Measurements from ENCODE around the gene POLE. TPM values are rescaled to one million over a fixed set of nuclear protein-coding genes. Genes with fewer than 3 reads are reported as not detected.
"Not testable (repeated sequence)": the region's sequence is repeated elsewhere in the genome, so short reads cannot be mapped to it uniquely, and the experiment has no call there.

Gene POLE
- total RNA-seq, 3 donors from 2014 or later: 36.5 to 51.5 (median 43.5) TPM

- Histone ChIP-seq H3K27me3 (no peaks in the 10 kb centered on the region), H3K36me3 (no peaks in the 10 kb centered on the region), H3K27ac (no peak overlapping the region), H3K4me1 (no peaks in the 10 kb centered on the region), H3K9me3 (no peaks in the 10 kb centered on the region), H3K4me3 (no peak overlapping the region)
- intact Hi-C loops (cut with DNase I; ENCODE audit: low total_unique reads): no loop called here
- no peak for DNase-seq (ENCODE audit: low spot score in 2 of 2)
- TF ChIP-seq, protein P1, sequence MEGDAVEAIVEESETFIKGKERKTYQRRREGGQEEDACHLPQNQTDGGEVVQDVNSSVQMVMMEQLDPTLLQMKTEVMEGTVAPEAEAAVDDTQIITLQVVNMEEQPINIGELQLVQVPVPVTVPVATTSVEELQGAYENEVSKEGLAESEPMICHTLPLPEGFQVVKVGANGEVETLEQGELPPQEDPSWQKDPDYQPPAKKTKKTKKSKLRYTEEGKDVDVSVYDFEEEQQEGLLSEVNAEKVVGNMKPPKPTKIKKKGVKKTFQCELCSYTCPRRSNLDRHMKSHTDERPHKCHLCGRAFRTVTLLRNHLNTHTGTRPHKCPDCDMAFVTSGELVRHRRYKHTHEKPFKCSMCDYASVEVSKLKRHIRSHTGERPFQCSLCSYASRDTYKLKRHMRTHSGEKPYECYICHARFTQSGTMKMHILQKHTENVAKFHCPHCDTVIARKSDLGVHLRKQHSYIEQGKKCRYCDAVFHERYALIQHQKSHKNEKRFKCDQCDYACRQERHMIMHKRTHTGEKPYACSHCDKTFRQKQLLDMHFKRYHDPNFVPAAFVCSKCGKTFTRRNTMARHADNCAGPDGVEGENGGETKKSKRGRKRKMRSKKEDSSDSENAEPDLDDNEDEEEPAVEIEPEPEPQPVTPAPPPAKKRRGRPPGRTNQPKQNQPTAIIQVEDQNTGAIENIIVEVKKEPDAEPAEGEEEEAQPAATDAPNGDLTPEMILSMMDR (IDR thresholded peaks at IDR 0.05): no peak
- TF ChIP-seq POLR2A (IDR thresholded peaks at IDR 0.05) (no peak), POLR2AphosphoS5 (IDR thresholded peaks at IDR 0.05) (no peak)
Measured at GRCh38 chr12:132703641-132704040, 16.5 kb upstream of the POLE start.

DNA sequence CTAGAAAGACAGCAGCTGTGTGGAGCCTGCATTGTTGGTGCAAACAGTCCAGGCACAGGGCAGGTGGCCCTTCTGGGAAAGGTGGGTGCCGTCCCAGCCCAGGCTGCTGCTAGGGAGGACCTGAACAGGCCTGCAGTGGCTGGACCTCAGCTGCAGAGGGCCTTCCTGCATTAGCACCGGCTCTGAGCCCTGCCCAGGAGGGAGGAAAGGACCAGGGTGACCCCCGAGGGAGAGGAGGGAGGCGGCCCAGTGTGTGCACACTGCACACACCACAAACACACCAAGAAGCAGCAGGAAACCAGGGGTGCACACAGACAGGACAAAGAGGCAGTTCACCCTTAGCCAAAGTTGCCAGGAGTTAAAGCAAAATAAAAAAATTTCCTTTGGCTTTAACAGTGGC, 15.5 kb upstream of the POLE start:
- Histone ChIP-seq H3K27me3 (no peaks in the 10 kb centered on the region), H3K4me1 (no peaks in the 10 kb centered on the region), H3K27ac (no peak overlapping the region), H3K9me3 (no peaks in the 10 kb centered on the region), H3K4me3 (no peak overlapping the region), H3K36me3 (no peaks in the 10 kb centered on the region)
- intact Hi-C loops (cut with DNase I; ENCODE audit: low total_unique reads): loop anchor here (1.0 kb wide), 1 partner anchor 11 kb away; no protein-coding TSS in a partner anchor
- DNase-seq (ENCODE audit: low spot score in 2 of 2): no peak
- TF ChIP-seq, protein P1 (IDR thresholded peaks at IDR 0.05): no peak
- TF ChIP-seq POLR2AphosphoS5 (IDR thresholded peaks at IDR 0.05) (no peak), POLR2A (IDR thresholded peaks at IDR 0.05) (no peak)

DNA sequence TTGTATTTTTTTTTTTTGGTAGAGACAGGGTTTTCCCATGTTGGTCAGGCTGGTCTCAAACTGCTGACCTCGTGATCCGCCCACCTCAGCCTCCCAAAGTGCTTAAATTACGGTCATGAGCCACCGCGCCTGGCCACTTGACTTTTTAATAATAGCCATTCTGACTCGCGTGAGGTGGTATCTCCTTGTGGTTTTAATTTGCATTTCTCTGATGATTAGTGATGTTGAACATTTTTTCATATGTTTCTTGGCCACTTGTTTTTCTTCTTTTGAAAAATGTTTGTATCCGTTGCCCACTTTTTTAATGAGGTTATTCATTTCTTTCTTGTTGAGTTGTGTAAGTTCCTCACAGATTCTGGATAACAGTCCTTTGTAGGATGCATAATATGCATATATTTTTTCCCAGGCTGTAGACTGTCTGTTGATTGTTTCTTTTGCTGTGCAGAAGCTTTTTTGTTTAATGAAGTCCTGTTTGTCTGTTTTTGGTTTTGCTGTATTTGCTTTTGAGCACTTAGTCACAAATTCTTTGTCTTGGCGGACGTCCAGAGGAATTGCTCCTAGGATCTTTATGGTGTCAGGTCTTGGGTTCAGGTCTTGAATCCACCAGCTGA, 13.2 kb upstream of the POLE start:
- no peaks in the 10 kb centered on the region for H3K36me3 ChIP-seq
- no peak overlapping the region for H3K4me3 ChIP-seq
- no peaks in the 10 kb centered on the region for H3K4me1 ChIP-seq
- no peaks in the 10 kb centered on the region for H3K27me3 ChIP-seq
- H3K27ac ChIP-seq: no peak overlapping the region
- TF ChIP-seq POLR2A (IDR thresholded peaks at IDR 0.05): no peak
- TF ChIP-seq, protein P1 (IDR thresholded peaks at IDR 0.05): no peak
- TF ChIP-seq POLR2AphosphoS5 (IDR thresholded peaks at IDR 0.05): no peak
- no peak for DNase-seq (ENCODE audit: low spot score in 2 of 2)
- no peaks in the 10 kb centered on the region for H3K9me3 ChIP-seq
- intact Hi-C loops (cut with DNase I; ENCODE audit: low total_unique reads): no loop called here

GRCh38 chr12:132698341-132698740, 11.2 kb upstream of the POLE start:
- intact Hi-C loops (cut with DNase I; ENCODE audit: low total_unique reads): no loop called here
- Histone ChIP-seq H3K36me3 (no peaks in the 10 kb centered on the region), H3K4me1 (no peaks in the 10 kb centered on the region), H3K27me3 (no peaks in the 10 kb centered on the region), H3K9me3 (no peaks in the 10 kb centered on the region), H3K27ac (no peak overlapping the region), H3K4me3 (no peak overlapping the region)
- no peak for TF ChIP-seq POLR2A (IDR thresholded peaks at IDR 0.05)
- TF ChIP-seq POLR2AphosphoS5 (IDR thresholded peaks at IDR 0.05): no peak
- TF ChIP-seq, protein P1 (IDR thresholded peaks at IDR 0.05): no peak
- no peak for DNase-seq (ENCODE audit: low spot score in 2 of 2)

- H3K4me1 ChIP-seq: no peaks in the 10 kb centered on the region
- H3K4me3 ChIP-seq: no peak overlapping the region
- no peaks in the 10 kb centered on the region for H3K36me3 ChIP-seq
- TF ChIP-seq POLR2AphosphoS5 (IDR thresholded peaks at IDR 0.05) (no peak), POLR2A (IDR thresholded peaks at IDR 0.05) (no peak)
- TF ChIP-seq, protein P1 (IDR thresholded peaks at IDR 0.05): no peak
- intact Hi-C loops (cut with DNase I; ENCODE audit: low total_unique reads): no loop called here
- H3K27me3 ChIP-seq: no peaks in the 10 kb centered on the region
- no peak for DNase-seq (ENCODE audit: low spot score in 2 of 2)
- H3K9me3 ChIP-seq: no peaks in the 10 kb centered on the region
- H3K27ac ChIP-seq: no peak overlapping the region
Measured at GRCh38 chr12:132695431-132695830, 8.3 kb upstream of the POLE start.

DNA sequence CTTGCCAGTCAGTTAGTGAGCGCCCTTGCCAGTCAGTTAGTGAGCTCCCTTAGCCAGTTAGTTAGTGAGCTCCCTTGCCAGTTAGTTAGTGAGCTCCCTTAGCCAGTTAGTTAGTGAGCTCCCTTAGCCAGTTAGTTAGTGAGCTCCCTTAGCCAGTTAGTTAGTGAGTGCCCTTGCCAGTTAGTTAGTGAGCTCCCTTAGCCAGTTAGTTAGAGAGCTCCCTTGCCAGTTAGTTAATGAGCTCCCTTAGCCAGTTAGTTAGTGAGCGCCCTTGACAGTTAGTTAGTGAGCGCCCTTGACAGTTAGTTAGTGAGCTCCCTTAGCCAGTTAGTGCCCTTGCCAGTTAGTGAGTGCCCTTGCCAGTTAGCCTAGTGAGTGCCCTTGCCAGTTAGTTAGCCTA, 7.7 kb upstream of the POLE start:
- H3K36me3 ChIP-seq; H3K27me3 ChIP-seq; intact Hi-C loops (cut with DNase I; ENCODE audit: low total_unique reads); H3K27ac ChIP-seq; H3K4me3 ChIP-seq; H3K9me3 ChIP-seq; H3K4me1 ChIP-seq; DNase-seq (ENCODE audit: low spot score in 2 of 2): not testable (repeated sequence)

DNA sequence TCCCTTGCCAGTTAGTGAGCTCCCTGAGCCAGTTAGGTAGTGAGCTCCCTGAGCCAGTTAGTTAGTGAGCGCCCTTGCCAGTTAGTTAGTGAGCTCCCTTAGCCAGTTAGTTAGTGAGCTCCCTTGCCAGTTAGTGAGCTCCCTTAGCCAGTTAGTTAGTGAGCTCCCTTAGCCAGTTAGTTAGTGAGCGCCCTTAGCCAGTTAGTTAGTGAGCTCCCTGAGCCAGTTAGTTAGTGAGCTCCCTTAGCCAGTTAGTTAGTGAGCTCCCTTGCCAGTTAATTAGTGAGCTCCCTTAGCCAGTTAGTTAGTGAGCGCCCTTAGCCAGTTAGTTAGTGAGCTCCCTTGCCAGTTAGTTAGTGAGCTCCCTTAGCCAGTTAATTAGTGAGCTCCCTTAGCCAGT, 4.9 kb upstream of the POLE start:
- H3K9me3 ChIP-seq; H3K36me3 ChIP-seq; DNase-seq (ENCODE audit: low spot score in 2 of 2); H3K4me3 ChIP-seq; intact Hi-C loops (cut with DNase I; ENCODE audit: low total_unique reads); H3K27me3 ChIP-seq; H3K27ac ChIP-seq; H3K4me1 ChIP-seq: not testable (repeated sequence)

Data from breast epithelium (tissue), 4 donors.